Peyer's patch (tissue), 4 donors: Measurements from ENCODE around the gene SUN2.

Experiments used
- CTCF ChIP-seq, 6 experiments: fragments of 450-650 bp in 4 of 6; fragments of 200-600 bp in 2 of 6; sonication (generic) in 1 of 6; IDR thresholded peaks; one replicate each; pipeline ENCODE4 v1.5.1; 2017 to 2019; ENCODE audit warnings: antibody characterized with exemption in 6 of 6, mild to moderate bottlenecking in 3 of 6, moderate library complexity in 1 of 6
- POLR2A ChIP-seq, 2 donors: fragments of 450-650 bp; IDR thresholded peaks; one replicate each; pipeline ENCODE4 v1.5.1; 2017; ENCODE audit warnings: antibody characterized with exemption in 2 of 2, mild to moderate bottlenecking in 2 of 2, moderate library complexity in 2 of 2

DNA sequence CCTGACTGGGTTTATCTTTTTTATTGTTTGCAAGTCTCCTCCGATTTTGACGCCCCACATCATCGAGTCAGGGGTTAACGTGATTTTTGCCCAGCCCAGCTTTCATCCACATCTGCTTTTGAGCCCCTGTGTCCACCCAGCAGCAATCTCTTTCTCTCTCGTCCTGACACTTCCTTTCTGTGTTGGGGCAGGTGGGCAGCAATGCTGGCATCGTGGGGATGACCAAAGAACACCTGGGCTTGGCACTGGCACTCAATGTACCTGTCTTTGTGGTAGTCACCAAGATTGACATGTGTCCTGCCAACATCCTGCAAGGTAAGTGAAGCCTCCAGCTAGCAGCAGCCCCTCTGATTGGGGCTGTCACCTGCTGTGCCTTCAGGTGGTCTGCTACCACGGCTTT is 34.2 kb downstream of the SUN2 start:
- TF ChIP-seq CTCF (IDR thresholded peaks at IDR 0.05) (no peak), POLR2A (IDR thresholded peaks at IDR 0.05) (no peak)
